Epithelial cell of prostate (primary cell): ENCODE data around the gene AADAC.
A peak's percentile ranks its signal among the peaks of the same experiment; 100 is the strongest.
"Not testable (repeated sequence)": the region's sequence is repeated elsewhere in the genome, so short reads cannot be mapped to it uniquely, and the experiment has no call there.

Experiments used
- DNase-seq: peaks from one replicate; pipeline ENCODE4 v3.0.0-alpha.2; 2011; ENCODE audit warnings: low read depth, low spot score
- H3K27ac ChIP-seq: fragments of 450-650 bp; 2 replicates; pipeline ENCODE4 v1.5.1; 2017; ENCODE audit warnings: mild to moderate bottlenecking

AADAC gene

GRCh38 chr3:151813799-151814198, at the start of gene AADAC:
AADAC (plus strand) TSS chr3:151814116; CDS start chr3:151814163, 47 bp downstream.
- H3K27ac ChIP-seq = no peak within 1 kb of the TSS
- DNase-seq = no peak

GRCh38 chr3:151764699-151765098, 49.2 kb upstream of the AADAC start:
- DNase-seq, H3K27ac ChIP-seq: not testable (repeated sequence)

GRCh38 chr3:151765685-151766084, 48.2 kb upstream of the AADAC start:
- no peak for DNase-seq
- peak overlapping the region; percentile 9 for H3K27ac ChIP-seq

- peak overlapping the region; percentile 9 for H3K27ac ChIP-seq
- DNase-seq = no peak
Measured at GRCh38 chr3:151766454-151766853, 47.5 kb upstream of the AADAC start.

- DNase-seq = no peak
- H3K27ac ChIP-seq = no peak overlapping the region
Measured at GRCh38 chr3:151768393-151768930, 45.5 kb upstream of the AADAC start.

- no peak for DNase-seq
- H3K27ac ChIP-seq = no peak overlapping the region
Measured at GRCh38 chr3:151769175-151769574, 44.7 kb upstream of the AADAC start.

- H3K27ac ChIP-seq = peak overlapping the region; percentile 9
- DNase-seq = no peak
Measured at GRCh38 chr3:151770956-151771355, 43.0 kb upstream of the AADAC start.

GRCh38 chr3:151772825-151773480, 41.0 kb upstream of the AADAC start:
- no peak overlapping the region for H3K27ac ChIP-seq
- DNase-seq = no peak

- DNase-seq = no peak
- no peak overlapping the region for H3K27ac ChIP-seq
Measured at GRCh38 chr3:151774235-151774634, 39.7 kb upstream of the AADAC start.

GRCh38 chr3:151774910-151775309, 39.0 kb upstream of the AADAC start:
- no peak for DNase-seq
- H3K27ac ChIP-seq = no peak overlapping the region

- no peak overlapping the region for H3K27ac ChIP-seq
- no peak for DNase-seq
Measured at GRCh38 chr3:151775314-151776258, 38.3 kb upstream of the AADAC start.

- H3K27ac ChIP-seq = no peak overlapping the region
- DNase-seq = no peak
Measured at GRCh38 chr3:151776259-151776740, 37.6 kb upstream of the AADAC start.

- H3K27ac ChIP-seq = no peak overlapping the region
- DNase-seq = no peak
Measured at GRCh38 chr3:151777880-151778279, 36.0 kb upstream of the AADAC start.

- H3K27ac ChIP-seq = no peak overlapping the region
- no peak for DNase-seq
Measured at GRCh38 chr3:151787626-151788025, 26.3 kb upstream of the AADAC start.

- H3K27ac ChIP-seq = no peak overlapping the region
- DNase-seq = no peak
Measured at GRCh38 chr3:151788401-151788800, 25.5 kb upstream of the AADAC start.

- no peak for DNase-seq
- no peak overlapping the region for H3K27ac ChIP-seq
Measured at GRCh38 chr3:151789853-151790463, 24.0 kb upstream of the AADAC start.

- not testable (repeated sequence) for H3K27ac ChIP-seq, DNase-seq
Measured at GRCh38 chr3:151790763-151791162, 23.2 kb upstream of the AADAC start.

- no peak for DNase-seq
- no peak overlapping the region for H3K27ac ChIP-seq
Measured at GRCh38 chr3:151792411-151792810, 21.5 kb upstream of the AADAC start.

GRCh38 chr3:151793636-151794035, 20.3 kb upstream of the AADAC start:
- H3K27ac ChIP-seq = no peak overlapping the region
- DNase-seq = no peak

GRCh38 chr3:151794080-151794479, 19.8 kb upstream of the AADAC start:
- DNase-seq = no peak
- H3K27ac ChIP-seq = no peak overlapping the region

GRCh38 chr3:151795276-151795675, 18.6 kb upstream of the AADAC start:
- DNase-seq = no peak
- no peak overlapping the region for H3K27ac ChIP-seq
